Transverse colon (tissue), 4 donors: Measurements from ENCODE around the gene KCNS1.

Experiments used
- CTCF ChIP-seq, 5 experiments: fragments of 200-600 bp in 3 of 5; fragments of 450-650 bp in 2 of 5; sonication (generic) in 3 of 5; IDR thresholded peaks; 1 replicate in 2 of 5; 2 replicates in 3 of 5; pipeline ENCODE4 v1.5.1; 2016 to 2017; ENCODE audit warnings: antibody characterized with exemption in 5 of 5, inconsistent platforms in 3 of 5, mild to moderate bottlenecking in 2 of 5, moderate library complexity in 1 of 5
- EP300 ChIP-seq: sonication (generic); formaldehyde crosslinking; IDR thresholded peaks from one replicate; pipeline ENCODE4 v1.6.1; 2017; ENCODE audit warnings: antibody characterized with exemption, low read depth
- POLR2A ChIP-seq: fragments of 450-650 bp; IDR thresholded peaks from one replicate; pipeline ENCODE4 v1.6.1; 2016; ENCODE audit warnings: antibody characterized with exemption, mild to moderate bottlenecking, moderate library complexity
- POLR2AphosphoS5 ChIP-seq, 3 donors: sonication (generic); formaldehyde crosslinking; IDR thresholded peaks; one replicate each; pipeline ENCODE4 v1.6.1; 2016; ENCODE audit warnings: antibody characterized with exemption in 3 of 3

- no peak for TF ChIP-seq CTCF (IDR thresholded peaks at IDR 0.05)
- no peak for TF ChIP-seq POLR2A
- no peak for TF ChIP-seq EP300
- no peak for TF ChIP-seq POLR2AphosphoS5 (IDR thresholded peaks at IDR 0.05)
Observed at GRCh38 chr20:45140836-45141235, 39.9 kb upstream of the KCNS1 start.
